Neural cell (in vitro differentiated cells): Measurements from ENCODE around the gene GAB2.

ENCODE experiments used
- EZH2 ChIP-seq: fragments of 200-600, 300-800 bp; shearing (Covaris generic), sonication (generic); IDR thresholded peaks from 2 replicates; pipeline ENCODE4 v1.6.1; 2014; ENCODE audit warnings: antibody characterized with exemption, low read length, borderline replicate concordance, mild to moderate bottlenecking; ENCODE audit not compliant: insufficient read depth, poor library complexity, severe bottlenecking
- POLR2AphosphoS5 ChIP-seq: IDR thresholded peaks from 2 replicates; pipeline ENCODE4 v1.6.1; 2012
- TAF1 ChIP-seq: IDR thresholded peaks from 2 replicates; pipeline ENCODE4 v1.6.1; 2012; ENCODE audit warnings: low read depth
- TF ChIP-seq, protein P1 (sequence below): fragments of 450-650 bp; IDR thresholded peaks from 2 replicates; pipeline ENCODE4 v1.5.1; 2014; ENCODE audit warnings: antibody characterized with exemption, mild to moderate bottlenecking, moderate library complexity; ENCODE audit not compliant: poor library complexity, severe bottlenecking

DNA sequence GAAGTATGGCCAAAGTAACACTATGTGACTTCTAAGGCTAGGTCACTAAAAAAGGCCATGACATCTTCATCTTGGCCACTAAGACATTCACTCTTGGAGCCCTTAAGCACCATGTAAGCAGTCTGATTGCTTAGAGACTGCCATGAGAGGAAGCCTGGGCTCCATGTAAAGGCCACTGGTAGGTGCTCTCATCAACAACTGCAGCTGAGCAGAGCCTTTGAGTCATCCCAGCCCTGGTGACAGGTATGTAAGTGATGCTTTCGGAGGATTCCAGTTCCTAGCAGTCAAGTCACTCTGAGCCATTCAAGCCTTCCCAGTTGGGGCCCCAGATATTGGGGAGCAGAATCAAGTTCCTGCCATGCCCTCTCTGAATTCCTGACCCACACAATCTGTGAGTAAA lies 26.2 kb downstream of the GAB2 start:
- TF ChIP-seq, protein P1, sequence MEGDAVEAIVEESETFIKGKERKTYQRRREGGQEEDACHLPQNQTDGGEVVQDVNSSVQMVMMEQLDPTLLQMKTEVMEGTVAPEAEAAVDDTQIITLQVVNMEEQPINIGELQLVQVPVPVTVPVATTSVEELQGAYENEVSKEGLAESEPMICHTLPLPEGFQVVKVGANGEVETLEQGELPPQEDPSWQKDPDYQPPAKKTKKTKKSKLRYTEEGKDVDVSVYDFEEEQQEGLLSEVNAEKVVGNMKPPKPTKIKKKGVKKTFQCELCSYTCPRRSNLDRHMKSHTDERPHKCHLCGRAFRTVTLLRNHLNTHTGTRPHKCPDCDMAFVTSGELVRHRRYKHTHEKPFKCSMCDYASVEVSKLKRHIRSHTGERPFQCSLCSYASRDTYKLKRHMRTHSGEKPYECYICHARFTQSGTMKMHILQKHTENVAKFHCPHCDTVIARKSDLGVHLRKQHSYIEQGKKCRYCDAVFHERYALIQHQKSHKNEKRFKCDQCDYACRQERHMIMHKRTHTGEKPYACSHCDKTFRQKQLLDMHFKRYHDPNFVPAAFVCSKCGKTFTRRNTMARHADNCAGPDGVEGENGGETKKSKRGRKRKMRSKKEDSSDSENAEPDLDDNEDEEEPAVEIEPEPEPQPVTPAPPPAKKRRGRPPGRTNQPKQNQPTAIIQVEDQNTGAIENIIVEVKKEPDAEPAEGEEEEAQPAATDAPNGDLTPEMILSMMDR = no peak
- TF ChIP-seq EZH2 (no peak), TAF1 (no peak), POLR2AphosphoS5 (no peak)
